HG03025 (cell line): ENCODE data around the gene TAF13.
"Not testable (repeated sequence)": the region's sequence is repeated elsewhere in the genome, so short reads cannot be mapped to it uniquely, and the experiment has no call there.

ENCODE experiments used
- ATAC-seq: cut with Tn5 transposase; IDR thresholded peaks from one replicate; pipeline ENCODE4 v1.9.1; 2021; ENCODE audit warnings: mild to moderate bottlenecking, moderate library complexity; ENCODE audit not compliant: unreplicated experiment, low FRiP score

TAF13 gene

DNA sequence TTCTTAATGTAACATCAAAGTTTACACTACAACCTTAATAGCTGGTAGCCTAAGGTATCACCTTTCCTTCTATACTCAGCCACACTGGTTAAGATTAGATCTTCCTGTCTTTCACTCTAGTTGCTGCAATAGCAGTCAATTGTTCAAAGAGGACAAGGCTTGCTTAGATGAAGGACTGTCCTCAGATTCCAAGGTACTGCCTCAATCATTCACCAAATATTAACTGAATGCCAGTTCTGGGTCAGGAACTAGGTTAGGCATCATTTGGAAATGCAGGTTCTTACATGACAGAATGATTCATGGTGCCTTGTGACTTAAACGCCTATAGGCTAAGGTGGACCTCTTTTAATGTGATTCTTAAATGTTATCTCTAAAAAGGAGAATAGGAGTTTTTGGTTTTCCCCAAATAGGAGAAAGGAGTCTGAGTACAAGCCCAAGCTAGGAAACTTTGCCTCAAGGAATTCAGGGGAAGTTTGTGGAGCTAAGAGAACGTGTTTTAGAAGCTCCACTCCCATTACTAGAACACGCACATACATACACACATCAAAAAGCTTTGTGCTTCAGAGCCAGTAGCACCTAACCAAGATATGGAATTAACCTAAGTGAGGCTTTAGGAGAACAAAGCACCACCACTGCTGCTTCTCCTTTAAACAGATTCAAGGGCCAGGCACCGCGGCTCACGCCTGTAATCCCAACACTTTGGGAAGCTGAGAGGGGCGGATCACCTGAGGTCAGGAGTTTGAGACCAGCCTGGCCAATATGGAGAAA is 25.4 kb downstream of the TAF13 start:
- no peak for ATAC-seq

- no peak for ATAC-seq
Measured at GRCh38 chr1:109048335-109048734, 27.5 kb downstream of the TAF13 start.

- no peak for ATAC-seq
Measured at GRCh38 chr1:109047339-109047738, 28.5 kb downstream of the TAF13 start.

GRCh38 chr1:109046671-109047070 is 29.1 kb downstream of the TAF13 start:
- no peak for ATAC-seq

GRCh38 chr1:109045595-109045994 is 30.2 kb downstream of the TAF13 start:
- ATAC-seq = no peak

- peak; percentile 91 for ATAC-seq
Measured at GRCh38 chr1:109041621-109042468, 34.0 kb downstream of the TAF13 start, which contains the start of gene WDR47. WDR47 (minus strand) TSS chr1:109042102; CDS start chr1:109023512, 18,590 bp downstream.

DNA sequence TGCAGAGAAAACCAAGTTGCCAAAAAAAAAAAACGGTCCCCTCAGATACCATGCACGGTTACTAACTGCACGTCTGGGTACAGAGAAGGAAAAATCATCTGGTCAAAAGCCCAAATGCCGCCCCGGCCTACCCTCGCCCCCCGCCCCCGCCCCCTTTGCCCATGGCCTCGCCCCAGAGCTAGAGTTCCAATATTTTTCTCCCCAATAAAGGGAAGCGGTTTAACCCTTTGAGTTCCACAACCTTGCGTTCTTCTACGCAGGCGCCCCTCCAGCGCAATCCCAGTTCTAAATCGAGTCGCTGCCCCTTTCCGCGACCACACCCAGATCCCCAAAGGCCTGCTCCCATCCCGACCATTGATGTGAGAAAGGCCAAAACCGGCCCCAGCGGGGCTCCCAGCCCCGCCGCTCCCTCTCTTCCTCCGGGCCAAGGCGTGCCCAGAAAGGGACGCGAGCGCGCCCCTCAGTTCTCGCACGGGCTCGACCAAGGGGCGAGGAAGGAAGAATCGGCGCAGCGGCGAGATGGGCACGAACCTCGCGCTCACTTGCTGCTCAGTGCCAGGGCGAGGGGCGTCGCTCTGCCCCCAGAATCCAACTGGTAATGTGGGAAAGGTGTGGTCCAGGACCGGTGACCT is 34.7 kb downstream of the TAF13 start:
- peak; percentile 30 for ATAC-seq

DNA sequence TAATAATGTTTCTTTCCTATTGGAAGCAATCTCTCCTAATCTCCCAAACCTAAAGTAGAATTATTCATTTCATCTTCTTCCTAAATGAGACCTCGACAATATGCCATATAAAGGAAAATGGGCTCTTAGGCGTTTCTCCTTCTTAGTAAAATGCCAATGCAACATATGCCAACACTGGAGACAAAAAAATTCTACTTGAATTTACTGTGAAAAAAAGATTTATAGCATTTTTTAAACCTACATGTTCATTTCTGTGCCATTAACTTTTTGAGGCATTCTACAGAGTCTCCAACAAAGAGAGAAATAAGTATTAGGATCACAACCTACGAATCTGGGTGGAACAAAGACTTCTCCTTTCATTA is 35.2 kb downstream of the TAF13 start:
- no peak for ATAC-seq

DNA sequence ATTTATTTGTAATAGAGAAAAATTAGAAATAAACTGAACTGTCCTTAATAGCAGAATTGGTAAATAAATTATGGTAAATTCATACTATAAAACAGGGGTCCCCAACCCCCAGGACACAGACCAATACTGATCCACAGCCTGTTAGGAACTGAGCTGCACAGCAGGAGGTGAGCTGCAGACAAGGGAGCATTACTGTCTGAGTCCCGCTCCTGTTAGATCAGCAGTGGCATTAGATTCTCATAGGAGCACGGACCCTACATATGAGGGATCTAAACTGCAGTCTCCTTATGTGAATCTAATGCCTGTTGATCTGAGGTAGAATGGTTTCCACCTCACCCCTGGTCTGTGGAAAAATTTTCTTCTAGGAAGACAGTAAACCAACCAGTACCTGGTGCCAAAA is 41.4 kb downstream of the TAF13 start:
- ATAC-seq = no peak

- ATAC-seq = not testable (repeated sequence)
Measured at GRCh38 chr1:109029493-109029892, 46.3 kb downstream of the TAF13 start.

DNA sequence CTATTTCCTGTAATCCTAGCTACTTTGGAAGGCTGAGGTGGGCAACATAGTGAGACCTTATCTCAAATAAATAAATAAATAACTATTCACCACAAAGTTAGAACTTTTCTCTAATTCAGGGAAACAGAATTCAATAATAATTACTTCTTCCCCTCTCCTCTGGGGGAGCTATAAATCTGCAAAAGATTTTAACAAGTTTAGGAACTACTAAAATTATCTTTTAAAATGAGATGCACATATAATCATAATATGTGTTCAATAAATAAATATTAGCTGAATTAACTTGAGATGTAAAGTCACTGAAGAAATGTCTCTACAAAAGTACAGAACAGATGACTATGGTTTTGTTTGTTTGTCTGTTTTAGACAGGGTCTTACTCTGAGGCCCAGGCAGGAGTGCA is 48.0 kb downstream of the TAF13 start:
- no peak for ATAC-seq

- ATAC-seq = no peak
Measured at GRCh38 chr1:109025694-109026093, 50.1 kb downstream of the TAF13 start.

GRCh38 chr1:109024646-109025045 is 51.2 kb downstream of the TAF13 start:
- ATAC-seq = no peak

- no peak for ATAC-seq
Measured at GRCh38 chr1:109020693-109021257, 55.0 kb downstream of the TAF13 start.

DNA sequence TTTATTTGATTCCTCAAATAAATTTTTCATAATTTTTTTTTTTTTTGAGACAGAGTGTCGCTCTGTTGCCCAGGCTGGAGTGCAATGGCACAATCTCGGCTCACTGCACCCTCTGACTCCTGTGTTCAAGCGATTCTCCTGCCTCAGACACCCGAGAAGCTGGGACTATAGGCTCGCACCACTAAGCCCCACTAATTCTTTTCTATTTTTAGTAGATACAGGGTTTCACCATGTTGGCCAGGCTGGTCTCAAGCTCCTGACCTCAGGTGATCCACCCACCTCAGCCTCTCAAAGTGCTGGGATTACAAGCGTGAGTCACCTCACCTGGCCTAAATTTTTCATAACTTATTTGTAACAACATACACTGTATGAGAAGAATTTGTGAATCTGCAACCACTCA is 58.1 kb downstream of the TAF13 start:
- ATAC-seq = not testable (repeated sequence)

DNA sequence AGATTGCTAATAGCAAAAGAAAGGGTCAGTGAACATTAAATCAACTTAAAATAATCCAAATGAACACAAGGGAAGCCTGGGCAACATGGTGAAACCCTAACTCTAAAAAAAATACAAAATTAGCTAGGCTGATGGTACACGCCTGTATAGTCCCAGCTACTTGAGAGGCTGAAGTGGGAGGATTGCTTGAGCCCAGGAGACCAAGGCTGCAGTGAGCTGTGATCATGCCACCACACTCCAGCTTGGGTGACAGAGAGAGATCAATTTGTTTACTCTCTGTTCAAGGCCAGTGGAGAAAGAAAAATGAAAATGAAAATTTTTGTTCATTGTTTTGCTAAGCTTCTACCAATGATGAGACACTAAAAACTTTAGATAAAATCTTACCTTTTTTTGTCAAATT is 58.7 kb downstream of the TAF13 start:
- ATAC-seq = no peak
